GM21825 (cell line): ENCODE data around the gene DPP6.

Source experiments
- ATAC-seq: cut with Tn5 transposase; IDR thresholded peaks from one replicate; pipeline ENCODE4 v1.9.1; 2021; ENCODE audit warnings: mild to moderate bottlenecking, moderate library complexity; ENCODE audit not compliant: unreplicated experiment

DPP6 gene

GRCh38 chr7:154330318-154330717, 278.1 kb downstream of the DPP6 start:
- ATAC-seq: no peak

GRCh38 chr7:154332811-154333580, 280.8 kb downstream of the DPP6 start:
- ATAC-seq: no peak

- no peak for ATAC-seq
These were observed 284.1 kb downstream of the DPP6 start for GRCh38 chr7:154336295-154336694.

DNA sequence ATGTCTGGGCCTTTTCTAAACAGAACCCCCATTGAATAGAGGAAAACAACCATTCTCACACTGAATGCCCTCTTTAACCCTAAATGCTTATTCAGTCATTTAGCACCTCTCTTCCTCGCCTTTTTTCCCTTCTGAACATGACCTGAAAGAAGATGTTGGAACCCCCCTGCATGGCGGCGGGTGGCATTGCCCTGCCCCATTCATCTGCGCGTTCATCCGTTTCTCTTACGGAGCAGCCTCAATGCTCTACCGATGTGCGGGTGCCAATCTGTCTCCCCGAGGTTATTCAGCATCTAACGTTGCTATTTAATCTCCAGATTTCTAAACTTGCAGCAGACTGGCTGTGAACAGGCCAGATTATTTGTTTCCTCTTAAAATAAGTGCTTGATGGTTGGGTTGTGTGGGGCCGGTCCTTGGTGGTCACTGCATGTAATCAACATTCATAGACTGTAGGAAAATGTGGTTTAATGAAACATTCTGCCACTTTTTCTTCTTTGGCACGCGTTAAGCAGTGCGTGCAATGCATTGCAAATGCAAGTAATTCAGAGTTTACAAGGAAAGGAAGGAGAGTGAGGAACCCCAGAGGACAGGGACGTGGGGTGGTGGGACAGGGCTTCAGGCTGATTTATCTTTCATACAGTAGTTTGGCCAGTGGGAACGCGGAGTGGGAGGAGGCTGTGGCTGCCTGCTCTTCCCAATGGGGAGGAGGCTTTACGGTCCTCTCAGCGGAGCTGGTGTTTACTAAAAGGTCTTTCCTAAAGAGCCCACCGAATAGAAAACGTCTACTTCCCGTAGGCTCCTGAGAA, 286.7 kb downstream of the DPP6 start:
- ATAC-seq: no peak

DNA sequence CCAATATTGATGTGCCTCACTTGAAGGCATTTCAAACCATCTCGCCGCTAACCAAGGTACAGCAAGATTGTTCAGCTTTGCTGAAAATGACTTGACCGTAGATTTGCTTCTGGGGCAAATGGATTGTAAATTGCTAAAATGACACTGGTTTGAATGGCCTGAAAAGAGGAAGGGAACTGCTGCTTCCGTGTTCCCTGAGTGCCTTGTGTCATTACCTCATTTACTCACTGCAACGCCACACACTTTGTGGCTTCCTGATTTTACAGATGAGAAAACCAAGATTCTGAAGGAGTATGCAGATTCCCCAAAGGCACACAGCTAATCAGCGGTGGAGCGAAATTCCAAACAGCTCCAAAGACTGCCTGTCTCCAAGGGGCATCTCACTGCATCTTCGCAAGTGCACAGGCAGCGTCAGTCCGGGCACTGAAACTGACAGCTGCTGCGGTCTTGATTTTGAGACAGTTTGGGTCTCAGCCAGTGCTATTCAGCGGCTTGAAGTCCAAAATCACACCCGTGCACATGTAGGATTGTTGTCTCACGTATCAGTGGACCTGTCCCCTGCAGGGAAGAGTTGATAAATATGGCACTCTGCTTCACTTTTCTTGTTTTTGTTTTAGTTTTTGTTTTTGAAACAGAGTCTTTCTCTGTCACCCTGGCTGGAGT, 290.9 kb downstream of the DPP6 start:
- ATAC-seq: no peak

GRCh38 chr7:154343778-154344412, 291.7 kb downstream of the DPP6 start:
- no peak for ATAC-seq

- ATAC-seq: no peak
These were observed 292.9 kb downstream of the DPP6 start for GRCh38 chr7:154345093-154345492.

DNA sequence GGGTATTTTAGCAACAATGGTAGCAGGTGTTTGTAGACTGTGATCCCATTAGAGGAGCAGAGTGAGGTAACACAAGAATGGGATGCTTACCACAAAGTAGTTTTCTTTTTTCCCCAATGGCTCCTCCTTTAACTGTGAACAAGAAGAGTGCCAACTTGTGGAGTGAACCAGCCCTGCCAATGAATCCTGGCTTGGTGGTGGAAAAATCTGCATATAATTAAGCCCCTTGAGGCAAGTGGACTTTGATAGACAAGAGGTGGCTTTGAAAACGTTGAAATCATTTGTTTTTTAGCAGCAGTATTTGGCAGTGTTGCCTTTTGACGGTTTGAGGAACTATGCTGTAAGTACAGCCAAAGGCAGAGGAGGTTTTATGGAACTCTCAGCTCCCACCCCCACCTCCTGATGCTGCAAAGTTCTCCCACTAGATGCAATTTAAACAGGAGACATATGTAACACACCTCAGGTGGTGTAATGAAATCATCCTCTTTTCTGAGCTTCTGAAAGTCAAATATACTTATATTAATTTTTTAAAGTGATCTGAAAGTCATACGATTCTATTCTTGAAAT, 295.6 kb downstream of the DPP6 start:
- no peak for ATAC-seq

DNA sequence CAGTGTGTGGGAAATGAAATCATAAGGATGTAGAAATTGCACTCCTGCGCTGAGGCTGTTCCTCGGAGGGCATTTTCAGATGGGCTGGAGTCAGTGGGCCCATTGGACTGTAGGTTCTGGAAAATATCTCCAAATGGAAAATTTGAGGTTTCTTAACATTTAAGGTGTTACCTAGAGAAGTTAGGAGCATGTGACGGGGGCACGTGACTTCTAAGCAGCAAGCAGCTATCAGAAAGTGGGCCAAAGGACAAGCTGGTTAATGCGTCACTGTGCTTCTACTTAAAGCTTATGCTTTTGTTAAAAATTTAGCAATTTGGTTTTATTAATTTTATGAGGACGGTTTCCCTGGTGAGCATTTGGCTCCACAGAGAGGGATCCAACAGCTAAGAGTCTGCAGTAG, 298.7 kb downstream of the DPP6 start:
- no peak for ATAC-seq

DNA sequence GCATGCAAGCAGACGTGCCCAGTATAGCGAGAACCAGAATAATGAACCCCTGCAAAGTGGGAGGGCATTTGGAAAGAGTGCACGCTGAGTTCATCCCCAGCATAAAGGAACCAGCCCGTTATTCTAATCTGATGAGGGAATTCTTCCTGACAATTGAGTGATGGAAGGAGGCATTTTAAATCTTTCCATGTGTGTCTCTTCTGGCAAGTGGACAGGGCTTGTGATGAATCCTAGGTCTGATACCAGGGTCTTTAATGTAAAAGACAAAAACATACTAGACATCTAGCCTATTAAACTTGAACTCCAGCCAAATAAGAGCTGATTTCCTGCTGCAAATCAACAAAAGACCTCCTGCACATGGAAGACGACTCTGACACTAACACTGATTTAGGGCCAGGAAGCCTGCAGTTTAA, 301.2 kb downstream of the DPP6 start:
- no peak for ATAC-seq

DNA sequence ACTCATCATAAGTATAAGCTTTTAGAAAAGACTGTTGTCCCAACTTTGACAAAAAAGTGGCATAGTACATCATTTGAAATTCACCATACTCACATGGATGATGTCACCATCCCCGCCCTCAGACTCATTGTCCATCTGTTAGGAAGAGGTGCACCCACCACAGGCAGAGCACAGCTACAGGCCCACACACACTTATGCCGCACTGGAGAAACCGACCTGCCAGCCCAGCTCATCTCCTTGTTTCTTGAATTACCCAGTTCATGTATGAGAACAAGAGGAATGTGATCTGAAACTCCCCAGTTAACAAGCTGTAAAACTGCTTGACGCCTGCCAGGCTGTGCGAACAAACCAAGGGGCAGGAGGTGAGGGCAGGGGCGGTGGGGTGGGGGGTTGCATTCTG, 312.0 kb downstream of the DPP6 start:
- no peak for ATAC-seq

DNA sequence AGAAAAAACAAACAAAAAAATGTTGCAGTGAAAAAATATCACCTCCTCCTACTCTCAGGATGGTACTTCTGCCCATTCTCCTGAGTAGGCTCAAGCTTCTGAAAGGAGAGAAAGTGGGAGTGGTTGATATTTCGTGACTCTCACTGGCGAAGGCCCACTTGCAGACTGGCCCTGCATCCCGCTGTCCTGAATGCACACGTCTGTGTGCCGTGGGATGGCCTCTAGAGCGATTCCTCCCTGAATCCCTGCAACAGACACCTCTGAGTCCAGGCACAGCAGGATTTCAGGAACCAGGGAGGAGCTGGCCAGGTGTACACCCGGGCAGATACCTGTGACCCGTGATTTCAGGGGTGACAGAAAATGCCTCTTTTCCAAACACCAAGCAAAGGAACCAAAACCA, 319.2 kb downstream of the DPP6 start:
- ATAC-seq: no peak

DNA sequence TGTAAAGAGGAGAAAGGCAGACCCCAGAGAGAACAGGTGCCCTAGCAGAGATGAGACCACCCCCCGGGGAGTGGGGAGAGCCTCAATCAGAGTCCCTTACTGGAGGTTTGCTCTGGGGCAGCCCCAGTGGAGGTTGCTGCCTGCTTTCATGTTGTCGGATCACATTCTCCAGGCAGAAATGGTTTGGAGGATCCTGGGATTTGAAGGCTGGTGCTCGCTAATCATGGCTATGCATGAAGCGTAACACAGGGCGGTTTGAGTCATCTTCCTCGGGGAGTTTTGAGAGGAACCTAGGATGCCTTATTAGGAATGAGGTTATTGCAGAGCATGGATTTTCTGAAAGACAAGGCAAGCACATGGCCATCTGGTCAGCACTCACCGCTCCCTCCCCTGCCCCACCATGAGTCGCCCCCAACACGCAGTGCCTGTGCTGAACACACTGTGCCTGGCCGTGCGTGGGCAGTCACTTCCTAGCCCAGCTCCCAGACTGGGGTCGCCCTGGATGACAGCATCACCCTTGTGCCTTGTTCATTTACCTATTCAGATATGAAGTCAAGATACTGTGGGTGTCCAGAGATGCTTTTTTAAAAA, 319.9 kb downstream of the DPP6 start:
- ATAC-seq: no peak

DNA sequence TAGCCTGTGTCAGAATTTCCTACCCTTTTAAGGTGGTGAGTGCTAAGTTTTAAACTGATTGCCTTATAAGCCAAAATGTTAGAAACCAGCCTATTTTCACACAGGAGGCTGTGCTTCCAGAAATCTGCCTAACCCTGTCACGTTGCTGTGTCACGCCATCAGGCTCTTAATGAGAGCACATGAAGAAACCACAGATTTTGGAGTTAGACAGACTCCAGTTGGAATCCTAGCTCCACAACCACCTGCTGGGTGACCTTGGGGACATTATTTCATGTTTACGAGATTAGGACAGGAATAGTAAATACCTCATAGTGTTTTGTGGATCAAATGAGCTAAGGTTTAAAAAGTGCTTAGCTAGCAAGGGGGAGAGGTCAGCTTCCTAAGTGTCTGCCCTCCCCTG, 321.8 kb downstream of the DPP6 start:
- ATAC-seq: no peak

DNA sequence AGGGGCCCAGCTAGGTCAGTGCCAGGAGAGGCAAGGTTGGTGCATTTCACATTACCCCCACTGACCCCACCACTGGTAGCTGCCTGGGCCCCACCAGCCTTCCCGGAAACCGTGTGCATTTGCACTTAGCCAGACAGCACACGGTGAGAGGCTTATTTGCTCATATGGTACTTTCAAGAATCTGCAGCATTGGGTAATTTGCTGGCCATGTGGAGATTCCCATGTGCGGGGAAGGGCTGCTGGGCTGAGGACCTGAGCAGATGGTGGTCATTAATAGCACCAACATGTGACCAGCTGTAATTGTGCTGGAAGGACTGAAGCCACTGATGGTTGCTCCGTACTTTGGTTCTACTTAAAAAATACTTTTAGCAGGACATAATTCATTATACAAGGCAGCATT, 323.8 kb downstream of the DPP6 start:
- ATAC-seq: no peak

- ATAC-seq: no peak
These were observed 328.6 kb downstream of the DPP6 start for GRCh38 chr7:154380771-154381170.

DNA sequence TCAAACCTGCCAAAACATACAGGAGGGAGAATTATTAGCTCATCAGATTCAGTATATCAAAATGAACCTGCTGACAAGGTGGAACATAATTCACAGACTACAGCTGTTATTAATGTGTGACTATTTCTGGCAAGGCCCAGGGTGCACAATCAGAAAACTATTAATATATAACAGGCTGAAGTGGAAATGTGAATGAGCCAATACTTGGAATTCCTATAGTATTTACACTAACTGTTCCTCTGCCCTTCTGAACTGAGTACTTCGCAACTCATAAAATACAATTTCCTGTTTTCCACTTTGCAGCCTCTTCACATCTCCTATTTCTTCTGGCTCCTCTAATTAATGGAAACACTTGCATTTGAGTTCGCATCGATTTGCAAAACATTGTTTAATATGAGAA, 330.8 kb downstream of the DPP6 start:
- ATAC-seq: no peak

GRCh38 chr7:154385214-154385613, 333.0 kb downstream of the DPP6 start:
- ATAC-seq: no peak

DNA sequence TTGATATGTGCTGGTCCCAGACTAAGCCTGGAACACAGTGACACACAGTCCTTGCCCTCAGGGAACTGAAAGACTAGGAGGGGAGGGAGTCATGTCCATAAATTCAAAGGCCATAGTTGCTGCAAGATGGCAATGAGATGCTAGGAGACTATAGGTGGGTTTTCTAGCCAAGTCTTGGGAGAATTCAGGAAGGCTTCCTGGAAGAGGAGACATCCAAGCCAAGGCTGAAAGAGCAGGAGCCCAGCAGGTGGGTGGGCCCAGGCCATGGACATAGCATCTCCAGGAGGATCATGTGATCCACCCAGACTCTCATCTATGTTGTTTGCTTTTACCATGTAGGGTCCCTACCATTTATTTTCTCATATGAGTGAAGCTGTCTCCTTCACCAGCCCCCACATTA, 335.1 kb downstream of the DPP6 start:
- no peak for ATAC-seq

DNA sequence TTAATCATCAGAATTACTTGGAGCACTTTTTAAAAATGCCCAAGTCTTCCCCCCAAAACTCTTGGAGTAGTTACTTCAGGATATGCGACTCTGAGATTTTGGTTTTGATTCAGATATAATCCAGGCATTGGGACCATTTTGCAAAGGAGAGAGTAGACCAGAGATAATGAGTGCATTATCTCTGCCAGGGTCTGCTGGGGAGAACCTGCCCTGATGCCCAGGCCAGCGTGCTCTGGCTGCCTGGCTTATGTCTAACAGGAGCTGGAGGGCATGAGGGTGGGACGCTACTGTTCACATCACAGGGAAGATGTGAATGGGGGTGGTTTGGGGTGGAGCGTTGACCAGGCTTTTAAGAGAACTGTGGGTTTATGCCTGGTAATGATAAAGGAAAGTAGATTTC, 336.2 kb downstream of the DPP6 start:
- no peak for ATAC-seq

DNA sequence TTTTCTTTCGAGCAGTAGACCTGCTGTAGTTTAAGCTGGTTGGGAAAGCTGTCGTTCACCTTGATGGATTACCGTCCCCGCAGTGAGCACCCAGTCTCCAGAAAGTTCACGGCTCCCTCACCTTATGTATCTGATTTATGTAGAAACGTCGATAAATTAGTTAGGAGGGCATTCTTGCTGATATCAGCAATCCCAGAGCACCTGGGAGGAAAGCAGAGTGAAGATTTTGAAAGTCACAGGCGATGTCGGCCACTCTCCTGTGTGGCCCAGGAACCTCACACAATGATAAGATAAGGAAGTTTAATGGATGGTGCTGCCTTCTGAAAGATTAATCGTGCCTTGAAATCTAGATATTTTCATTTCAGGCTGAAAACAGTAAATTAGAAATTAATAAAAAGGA, 336.8 kb downstream of the DPP6 start:
- ATAC-seq: no peak
